ENCODE results near the gene SHROOM3.

DNA sequence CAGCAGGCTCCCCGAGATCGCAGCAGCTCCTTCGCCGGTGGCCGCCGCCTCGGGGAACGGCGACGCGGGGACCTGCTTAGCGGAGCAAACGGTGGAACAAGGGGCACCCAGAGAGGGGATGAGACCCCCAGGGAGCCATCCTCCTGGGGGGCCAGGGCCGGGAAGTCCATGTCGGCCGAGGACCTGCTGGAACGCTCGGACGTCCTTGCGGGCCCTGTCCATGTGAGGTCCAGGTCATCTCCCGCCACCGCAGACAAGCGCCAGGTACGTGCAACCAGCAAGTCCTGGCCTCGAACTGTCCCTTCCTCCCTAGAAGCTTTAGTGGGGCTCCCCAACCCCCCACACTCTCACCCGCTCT, 306.6 kb downstream of the SHROOM3 start:
- TF ChIP-seq, protein P1, sequence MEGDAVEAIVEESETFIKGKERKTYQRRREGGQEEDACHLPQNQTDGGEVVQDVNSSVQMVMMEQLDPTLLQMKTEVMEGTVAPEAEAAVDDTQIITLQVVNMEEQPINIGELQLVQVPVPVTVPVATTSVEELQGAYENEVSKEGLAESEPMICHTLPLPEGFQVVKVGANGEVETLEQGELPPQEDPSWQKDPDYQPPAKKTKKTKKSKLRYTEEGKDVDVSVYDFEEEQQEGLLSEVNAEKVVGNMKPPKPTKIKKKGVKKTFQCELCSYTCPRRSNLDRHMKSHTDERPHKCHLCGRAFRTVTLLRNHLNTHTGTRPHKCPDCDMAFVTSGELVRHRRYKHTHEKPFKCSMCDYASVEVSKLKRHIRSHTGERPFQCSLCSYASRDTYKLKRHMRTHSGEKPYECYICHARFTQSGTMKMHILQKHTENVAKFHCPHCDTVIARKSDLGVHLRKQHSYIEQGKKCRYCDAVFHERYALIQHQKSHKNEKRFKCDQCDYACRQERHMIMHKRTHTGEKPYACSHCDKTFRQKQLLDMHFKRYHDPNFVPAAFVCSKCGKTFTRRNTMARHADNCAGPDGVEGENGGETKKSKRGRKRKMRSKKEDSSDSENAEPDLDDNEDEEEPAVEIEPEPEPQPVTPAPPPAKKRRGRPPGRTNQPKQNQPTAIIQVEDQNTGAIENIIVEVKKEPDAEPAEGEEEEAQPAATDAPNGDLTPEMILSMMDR (IDR thresholded peaks at IDR 0.05; ENCODE audit: extremely low read depth in 1 of 2, insufficient read depth in 1 of 2, low read depth in 1 of 2, low read length in 2 of 2) = no peak
- TF ChIP-seq POLR2A (IDR thresholded peaks at IDR 0.05; ENCODE audit: low read depth, low read length) (no peak), POLR2AphosphoS5 (IDR thresholded peaks at IDR 0.05; ENCODE audit: insufficient read depth, low read depth, low read length) (no peak), FOS (IDR thresholded peaks at IDR 0.05; ENCODE audit: borderline replicate concordance, insufficient read depth, low read length) (no peak), MYC (IDR thresholded peaks at IDR 0.05; ENCODE audit: low read depth, low read length) (no peak), EZH2 (IDR thresholded peaks at IDR 0.05; ENCODE audit: borderline replicate concordance, low read depth, low read length, severe bottlenecking) (no peak), JUN (IDR thresholded peaks at IDR 0.05; ENCODE audit: borderline replicate concordance, insufficient read depth, insufficient read length, low read depth) (no peak)
- TF ChIP-seq, protein P2, sequence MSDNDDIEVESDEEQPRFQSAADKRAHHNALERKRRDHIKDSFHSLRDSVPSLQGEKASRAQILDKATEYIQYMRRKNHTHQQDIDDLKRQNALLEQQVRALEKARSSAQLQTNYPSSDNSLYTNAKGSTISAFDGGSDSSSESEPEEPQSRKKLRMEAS (IDR thresholded peaks at IDR 0.05; ENCODE audit: insufficient read depth, insufficient read length) = no peak

All from endothelial cell of umbilical vein (primary cell).